HG03196 (cell line): ENCODE results near the gene MARCHF6.
A peak's percentile ranks its signal among the peaks of the same experiment; 100 is the strongest.
"Not testable (repeated sequence)": the region's sequence is repeated elsewhere in the genome, so short reads cannot be mapped to it uniquely, and the experiment has no call there.

ENCODE experiments used
- ATAC-seq: cut with Tn5 transposase; IDR thresholded peaks from one replicate; pipeline ENCODE4 v1.9.1; 2021; ENCODE audit not compliant: unreplicated experiment

MARCHF6 gene

GRCh38 chr5:10374046-10375022 lies 20.8 kb downstream of the MARCHF6 start:
- ATAC-seq = peak; percentile 51

- ATAC-seq = not testable (repeated sequence)
These were observed 21.7 kb downstream of the MARCHF6 start for GRCh38 chr5:10375146-10375545.

GRCh38 chr5:10376544-10376943 lies 23.0 kb downstream of the MARCHF6 start:
- ATAC-seq = no peak

- ATAC-seq = no peak
These were observed 23.6 kb downstream of the MARCHF6 start for GRCh38 chr5:10377081-10377480.

GRCh38 chr5:10381803-10382202 lies 28.3 kb downstream of the MARCHF6 start:
- ATAC-seq = no peak

GRCh38 chr5:10384483-10384882 lies 31.0 kb downstream of the MARCHF6 start:
- ATAC-seq = no peak

- ATAC-seq = no peak
These were observed 34.2 kb downstream of the MARCHF6 start for GRCh38 chr5:10387690-10388089.

GRCh38 chr5:10391130-10391529 lies 37.6 kb downstream of the MARCHF6 start:
- no peak for ATAC-seq

GRCh38 chr5:10392567-10393328 lies 39.3 kb downstream of the MARCHF6 start:
- not testable (repeated sequence) for ATAC-seq

- no peak for ATAC-seq
These were observed 40.0 kb downstream of the MARCHF6 start for GRCh38 chr5:10393491-10393890.

- ATAC-seq = no peak
These were observed 43.1 kb downstream of the MARCHF6 start for GRCh38 chr5:10396552-10396951.

GRCh38 chr5:10399839-10400238 lies 46.3 kb downstream of the MARCHF6 start:
- no peak for ATAC-seq

- no peak for ATAC-seq
These were observed 46.9 kb downstream of the MARCHF6 start for GRCh38 chr5:10400411-10400810.

- ATAC-seq = no peak
These were observed 47.3 kb downstream of the MARCHF6 start for GRCh38 chr5:10400831-10401230.

GRCh38 chr5:10401498-10401897 lies 48.0 kb downstream of the MARCHF6 start:
- peak; percentile 89 for ATAC-seq
